DOHH2 (cell line): ENCODE measurements around the gene GPR171.

Source experiments
- H3F3A ChIP-seq: fragments of 200-600 bp; sonication (generic), shearing (Covaris generic); 2 replicates; pipeline ENCODE4 v1.6.0; 2016; ENCODE audit warnings: antibody characterized with exemption, mild to moderate bottlenecking; ENCODE audit not compliant: control insufficient read depth, insufficient read depth
- H3K27ac ChIP-seq: fragments of 200-600 bp; sonication (generic); 2 replicates; pipeline ENCODE4 v1.5.1; 2014; ENCODE audit warnings: low read depth, mild to moderate bottlenecking, low read length, moderate library complexity
- H3K27me3 ChIP-seq: fragments of 200-600 bp; sonication (generic); 2 replicates; pipeline ENCODE4 v1.6.1; 2014; ENCODE audit warnings: mild to moderate bottlenecking, low read length, mixed read lengths; ENCODE audit not compliant: control insufficient read depth
- H3K36me3 ChIP-seq: fragments of 200-600 bp; sonication (generic); 2 replicates; pipeline ENCODE4 v1.6.1; 2014; ENCODE audit warnings: mild to moderate bottlenecking, low read length, moderate library complexity, mixed read lengths; ENCODE audit not compliant: control insufficient read depth
- H3K4me1 ChIP-seq: fragments of 200-600 bp; sonication (generic); 2 replicates; pipeline ENCODE4 v1.6.1; 2014; ENCODE audit warnings: mild to moderate bottlenecking, low read length, mixed read lengths; ENCODE audit not compliant: control insufficient read depth
- H3K4me2 ChIP-seq: fragments of 200-600 bp; sonication (generic); 2 replicates; pipeline ENCODE4 v1.6.0; 2014; ENCODE audit warnings: mild to moderate bottlenecking, low read length, moderate library complexity
- H3K4me3 ChIP-seq: fragments of 200-600 bp; sonication (generic); 2 replicates; pipeline ENCODE4 v1.5.1; 2014; ENCODE audit warnings: mild to moderate bottlenecking, low read length, mixed read lengths
- H3K79me2 ChIP-seq: fragments of 200-600 bp; sonication (generic); 2 replicates; pipeline ENCODE4 v1.6.1; 2014; ENCODE audit warnings: mild to moderate bottlenecking, low read length, mixed read lengths; ENCODE audit not compliant: control insufficient read depth
- H3K9me2 ChIP-seq: fragments of 200-600 bp; sonication (generic); replicated peaks from 2 replicates; pipeline ENCODE4 v1.6.1; 2014; ENCODE audit warnings: mild to moderate bottlenecking, low read length, mixed read lengths; ENCODE audit not compliant: control insufficient read depth
- H3K9me3 ChIP-seq: fragments of 200-600 bp; sonication (generic); 2 replicates; pipeline ENCODE4 v1.6.1; 2014; ENCODE audit warnings: antibody characterized with exemption, low read length, mixed read lengths; ENCODE audit not compliant: control insufficient read depth, insufficient read depth
- H4K20me1 ChIP-seq: fragments of 200-600 bp; sonication (generic); 2 replicates; pipeline ENCODE4 v1.6.0; 2014; ENCODE audit warnings: low read depth, mild to moderate bottlenecking, antibody characterized with exemption, low read length, moderate library complexity; ENCODE audit not compliant: control insufficient read depth, insufficient read depth
- CTCF ChIP-seq: fragments of 200-600 bp; sonication (generic); IDR thresholded peaks from one replicate; pipeline ENCODE4 v1.5.1; 2014; ENCODE audit warnings: antibody characterized with exemption, mild to moderate bottlenecking, low read depth, low read length; ENCODE audit not compliant: poor library complexity, severe bottlenecking
- EZH2phosphoT487 ChIP-seq: fragments of 200-600 bp; sonication (generic); IDR thresholded peaks from 2 replicates; pipeline ENCODE4 v1.6.1; 2017; ENCODE audit warnings: borderline replicate concordance, mild to moderate bottlenecking, antibody characterized with exemption, low read length, moderate library complexity, mixed read lengths

Gene GPR171

GRCh38 chr3:151196434-151196833 lies 6.6 kb downstream of the GPR171 start:
- no peaks in the 10 kb centered on the region for H4K20me1 ChIP-seq
- no peaks in the 10 kb centered on the region for H3K9me2 ChIP-seq
- H3K79me2 ChIP-seq, result no peaks in the 10 kb centered on the region
- no peak overlapping the region for H3K4me3 ChIP-seq
- no peak for TF ChIP-seq EZH2phosphoT487
- no peak for TF ChIP-seq CTCF
- H3K9me3 ChIP-seq, result no peaks in the 10 kb centered on the region
- H3K36me3 ChIP-seq, result no peaks in the 10 kb centered on the region
- no peak overlapping the region for H3K27ac ChIP-seq
- no peaks in the 10 kb centered on the region for H3F3A ChIP-seq
- no peak overlapping the region for H3K4me2 ChIP-seq
- no peaks in the 10 kb centered on the region for H3K4me1 ChIP-seq
- H3K27me3 ChIP-seq, result no peaks in the 10 kb centered on the region

GRCh38 chr3:151195826-151196225 lies 7.2 kb downstream of the GPR171 start:
- no peaks in the 10 kb centered on the region for H3K79me2 ChIP-seq
- H3K4me2 ChIP-seq, result no peak overlapping the region
- no peaks in the 10 kb centered on the region for H3F3A ChIP-seq
- H3K9me3 ChIP-seq, result no peaks in the 10 kb centered on the region
- H3K4me3 ChIP-seq, result no peak overlapping the region
- no peaks in the 10 kb centered on the region for H3K9me2 ChIP-seq
- H3K27ac ChIP-seq, result no peak overlapping the region
- TF ChIP-seq EZH2phosphoT487 (no peak), CTCF (no peak)
- no peaks in the 10 kb centered on the region for H3K36me3 ChIP-seq
- H3K27me3 ChIP-seq, result no peaks in the 10 kb centered on the region
- H3K4me1 ChIP-seq, result no peaks in the 10 kb centered on the region
- H4K20me1 ChIP-seq, result no peaks in the 10 kb centered on the region

GRCh38 chr3:151192545-151192944 lies 10.5 kb downstream of the GPR171 start:
- H3K4me1 ChIP-seq, result no peaks in the 10 kb centered on the region
- no peaks in the 10 kb centered on the region for H4K20me1 ChIP-seq
- H3K4me2 ChIP-seq, result no peak overlapping the region
- no peaks in the 10 kb centered on the region for H3K27me3 ChIP-seq
- TF ChIP-seq CTCF (no peak), EZH2phosphoT487 (no peak)
- no peak overlapping the region for H3K27ac ChIP-seq
- no peaks in the 10 kb centered on the region for H3K9me2 ChIP-seq
- no peaks in the 10 kb centered on the region for H3F3A ChIP-seq
- H3K4me3 ChIP-seq, result no peak overlapping the region
- no peaks in the 10 kb centered on the region for H3K9me3 ChIP-seq
- no peaks in the 10 kb centered on the region for H3K79me2 ChIP-seq
- no peaks in the 10 kb centered on the region for H3K36me3 ChIP-seq

GRCh38 chr3:151191095-151191494 lies 11.9 kb downstream of the GPR171 start:
- H3K4me2 ChIP-seq, result no peak overlapping the region
- no peaks in the 10 kb centered on the region for H3K9me2 ChIP-seq
- no peaks in the 10 kb centered on the region for H3K36me3 ChIP-seq
- no peaks in the 10 kb centered on the region for H3K79me2 ChIP-seq
- H3K4me1 ChIP-seq, result no peaks in the 10 kb centered on the region
- no peaks in the 10 kb centered on the region for H3K27me3 ChIP-seq
- TF ChIP-seq EZH2phosphoT487, result no peak
- no peak for TF ChIP-seq CTCF
- no peak overlapping the region for H3K27ac ChIP-seq
- no peaks in the 10 kb centered on the region for H3F3A ChIP-seq
- H3K9me3 ChIP-seq, result no peaks in the 10 kb centered on the region
- H4K20me1 ChIP-seq, result no peaks in the 10 kb centered on the region
- no peak overlapping the region for H3K4me3 ChIP-seq
